Transverse colon (tissue), 4 donors: ENCODE data around the gene DOCK2. TPM values are rescaled to one million over a fixed set of nuclear protein-coding genes. Genes with fewer than 3 reads are reported as not detected.

Source experiments
- DNase-seq: peaks from one replicate; pipeline ENCODE4 v3.0.0-alpha.2; 2019
- H3K27ac ChIP-seq, 4 donors: fragments of 200-600 bp; sonication (generic); 2 replicates each; pipeline ENCODE4 v1.5.1; 2016 to 2018; ENCODE audit warnings: inconsistent platforms in 4 of 4
- H3K27me3 ChIP-seq: fragments of 200-600 bp; sonication (generic); 2 replicates; pipeline ENCODE4 v1.5.1; 2017; ENCODE audit warnings: inconsistent platforms
- H3K36me3 ChIP-seq, 4 donors: fragments of 200-600 bp; sonication (generic); 2 replicates each; pipeline ENCODE4 v1.5.1; 2017 to 2019; ENCODE audit warnings: inconsistent platforms in 4 of 4
- H3K4me1 ChIP-seq, 4 donors: fragments of 200-600 bp; sonication (generic); 2 replicates each; pipeline ENCODE4 v1.5.1; 2017 to 2020; ENCODE audit warnings: inconsistent platforms in 4 of 4
- H3K4me3 ChIP-seq, 4 donors: fragments of 200-600 bp; sonication (generic); 1 replicate in 1 of 4; 2 replicates in 3 of 4; pipeline versions ENCODE4 v1.5.1 to v1.6.1; 2017 to 2019; ENCODE audit warnings: inconsistent platforms in 4 of 4
- H3K9me3 ChIP-seq, 2 donors: fragments of 200-600 bp; sonication (generic); 2 replicates each; pipeline ENCODE4 v1.5.1; 2017 to 2019; ENCODE audit warnings: inconsistent platforms in 2 of 2
- CTCF ChIP-seq, 5 experiments: fragments of 200-600 bp in 3 of 5; fragments of 450-650 bp in 2 of 5; sonication (generic) in 3 of 5; IDR thresholded peaks; 1 replicate in 2 of 5; 2 replicates in 3 of 5; pipeline ENCODE4 v1.5.1; 2016 to 2017; ENCODE audit warnings: antibody characterized with exemption in 5 of 5, inconsistent platforms in 3 of 5, mild to moderate bottlenecking in 2 of 5, moderate library complexity in 1 of 5
- EP300 ChIP-seq: sonication (generic); formaldehyde crosslinking; IDR thresholded peaks from one replicate; pipeline ENCODE4 v1.6.1; 2017; ENCODE audit warnings: antibody characterized with exemption, low read depth
- POLR2A ChIP-seq: fragments of 450-650 bp; IDR thresholded peaks from one replicate; pipeline ENCODE4 v1.6.1; 2016; ENCODE audit warnings: antibody characterized with exemption, mild to moderate bottlenecking, moderate library complexity
- POLR2AphosphoS5 ChIP-seq, 3 donors: sonication (generic); formaldehyde crosslinking; IDR thresholded peaks; one replicate each; pipeline ENCODE4 v1.6.1; 2016; ENCODE audit warnings: antibody characterized with exemption in 3 of 3
- WGBS, 2 donors: methylation state at CpG; one replicate each; pipeline ENCODE4 v1.1.5; 2018; ENCODE audit warnings: low coverage in 1 of 2; 5-methylcytosine and 5-hydroxymethylcytosine counted together
- in situ Hi-C, 4 donors: fragments of 200-750 bp; cut with MboI; loops; one replicate each; pipeline versions ENCODE4 v1.15.0 to v1.15.1; 2017; ENCODE audit warnings: low sequenced_read_pairs in 3 of 4, low pct_ligation_motif_present in 1 of 4, low pct_unique_long_range_greater_than_20kb in 1 of 4
- intact Hi-C: fragments of 100-400 bp; cut with DNase I; formaldehyde crosslinking; loops from one replicate; pipeline ENCODE4 v1.15.1; 2023; ENCODE audit warnings: low total_unique reads
- total RNA-seq, 4 donors: library from RNA; depleted of rRNA; stranded (reverse); fragments of >200 nt; gene quantifications; one replicate each; pipeline ENCODE4 v1.1.0, GENCODE V29; 2016

Gene DOCK2
- total RNA-seq, 4 donors from 2014 or later = 8.3 to 24.0 (median 14.3) TPM

- intact Hi-C loops (no loop called here), in situ Hi-C loops (no loop called here)
- H3K36me3 ChIP-seq = no peaks in the 10 kb centered on the region
- no peaks in the 10 kb centered on the region for H3K4me1 ChIP-seq
- no peaks in the 10 kb centered on the region for H3K27me3 ChIP-seq
- TF ChIP-seq CTCF (IDR thresholded peaks at IDR 0.05) = no peak
- no peak for TF ChIP-seq POLR2AphosphoS5 (IDR thresholded peaks at IDR 0.05)
- no peak for TF ChIP-seq POLR2A
- TF ChIP-seq EP300 = no peak
- no peak overlapping the region for H3K4me3 ChIP-seq
- H3K9me3 ChIP-seq = no peaks in the 10 kb centered on the region
- 87 to 98% methylated on average over 4 of the region's 4 CpGs for WGBS, 2 donors
- no peak for DNase-seq
- no peak overlapping the region for H3K27ac ChIP-seq
Observed at GRCh38 chr5:169886677-169887076, 249.6 kb downstream of the DOCK2 start.

- Histone ChIP-seq H3K36me3 (no peaks in the 10 kb centered on the region), H3K27ac (no peak overlapping the region), H3K9me3 (no peaks in the 10 kb centered on the region), H3K4me3 (no peak overlapping the region), H3K4me1 (no peaks in the 10 kb centered on the region), H3K27me3 (no peaks in the 10 kb centered on the region)
- intact Hi-C loops (no loop called here), in situ Hi-C loops (no loop called here)
- DNase-seq = no peak
- 40 to 68% methylated on average over 1 to 4 of the region's 4 CpGs for WGBS, 2 donors
- TF ChIP-seq CTCF (IDR thresholded peaks at IDR 0.05) (no peak), EP300 (no peak), POLR2A (no peak), POLR2AphosphoS5 (IDR thresholded peaks at IDR 0.05) (no peak)
Observed at GRCh38 chr5:169889572-169889971, 252.5 kb downstream of the DOCK2 start.

GRCh38 chr5:169893010-169893409 lies 255.9 kb downstream of the DOCK2 start:
- intact Hi-C loops = no loop called here
- Histone ChIP-seq H3K9me3 (no peaks in the 10 kb centered on the region), H3K4me3 (no peak overlapping the region), H3K27me3 (no peaks in the 10 kb centered on the region), H3K36me3 (no peaks in the 10 kb centered on the region), H3K27ac (no peak overlapping the region), H3K4me1 (no peaks in the 10 kb centered on the region)
- in situ Hi-C loops = no loop called here
- DNase-seq = no peak
- TF ChIP-seq POLR2AphosphoS5 (IDR thresholded peaks at IDR 0.05) (no peak), EP300 (no peak), CTCF (IDR thresholded peaks at IDR 0.05) (no peak), POLR2A (no peak)

- TF ChIP-seq CTCF (IDR thresholded peaks at IDR 0.05) (no peak), EP300 (no peak), POLR2AphosphoS5 (IDR thresholded peaks at IDR 0.05) (no peak), POLR2A (no peak)
- Histone ChIP-seq H3K4me3 (no peak overlapping the region), H3K27ac (no peak overlapping the region), H3K4me1 (no peaks in the 10 kb centered on the region), H3K36me3 (no peaks in the 10 kb centered on the region), H3K9me3 (no peaks in the 10 kb centered on the region), H3K27me3 (no peaks in the 10 kb centered on the region)
- in situ Hi-C loops (no loop called here), intact Hi-C loops (no loop called here)
- no peak for DNase-seq
- WGBS, 2 donors = 48 to 52% methylated on average over 2 of the region's 2 CpGs
Observed at GRCh38 chr5:169893571-169893970, 256.5 kb downstream of the DOCK2 start.
